DND-41 (cell line): ENCODE results near the gene OVCH1.

Experiments
- ATAC-seq: fragments of 200-7000 bp; cut with Tn5 transposase; 3 replicates; pipeline ENCODE4 v1.9.1; 2021; ENCODE audit warnings: low read depth; ENCODE audit not compliant: insufficient read depth
- DNase-seq: peaks from one replicate; pipeline ENCODE4 v3.0.0-alpha.2; 2020
- H2AFZ ChIP-seq: 2 replicates; pipeline ENCODE4 v1.6.0; 2012; ENCODE audit warnings: low read depth, low read length
- H3K27ac ChIP-seq: 2 replicates; pipeline ENCODE4 v1.5.1; 2012; ENCODE audit warnings: low read length, inconsistent platforms
- H3K27me3 ChIP-seq: fragments of 200-600 bp; sonication (generic); 2 replicates; pipeline ENCODE4 v1.6.0; 2012; ENCODE audit warnings: low read length, mild to moderate bottlenecking, inconsistent platforms; ENCODE audit not compliant: insufficient read depth, poor library complexity
- H3K36me3 ChIP-seq: 2 replicates; pipeline ENCODE4 v1.5.1; 2012; ENCODE audit warnings: low read length, inconsistent platforms; ENCODE audit not compliant: insufficient read depth
- H3K4me1 ChIP-seq: 2 replicates; pipeline ENCODE4 v1.5.1; 2012; ENCODE audit warnings: mild to moderate bottlenecking, low read length; ENCODE audit not compliant: insufficient read depth
- H3K4me2 ChIP-seq: 2 replicates; pipeline ENCODE4 v1.6.0; 2012; ENCODE audit warnings: mild to moderate bottlenecking, moderate library complexity, low read length, inconsistent platforms; ENCODE audit not compliant: insufficient read depth
- H3K4me3 ChIP-seq, 2 experiments: fragments of 200-600 bp in 1 of 2; shearing (Covaris generic) in 1 of 2; 2 replicates each; pipeline ENCODE4 v1.5.1; 2012 to 2016; ENCODE audit warnings: inconsistent platforms in 2 of 2, low read length in 2 of 2, mild to moderate bottlenecking in 2 of 2, low read depth in 1 of 2, moderate library complexity in 1 of 2
- H3K79me2 ChIP-seq: 2 replicates; pipeline ENCODE4 v1.6.0; 2012; ENCODE audit warnings: low read length, inconsistent platforms; ENCODE audit not compliant: insufficient read depth
- H3K9ac ChIP-seq: 2 replicates; pipeline ENCODE4 v1.6.0; 2012; ENCODE audit warnings: low read depth, mild to moderate bottlenecking, inconsistent platforms, low read length, moderate library complexity
- H3K9me3 ChIP-seq: 2 replicates; pipeline ENCODE4 v1.5.1; 2012; ENCODE audit warnings: low read length, moderate library complexity, mild to moderate bottlenecking, inconsistent platforms; ENCODE audit not compliant: insufficient read depth, severe bottlenecking
- H4K20me1 ChIP-seq: 2 replicates; pipeline ENCODE4 v1.6.0; 2012; ENCODE audit warnings: low read length; ENCODE audit not compliant: insufficient read depth
- CTCF ChIP-seq: IDR thresholded peaks from 2 replicates; pipeline ENCODE4 v1.5.1; 2012; ENCODE audit warnings: borderline replicate concordance, low read length, moderate library complexity, mild to moderate bottlenecking; ENCODE audit not compliant: poor library complexity, severe bottlenecking; ENCODE audit errors: extremely low read depth
- EZH2 ChIP-seq: IDR thresholded peaks from 3 replicates; pipeline ENCODE4 v1.6.1; 2012; ENCODE audit warnings: borderline replicate concordance, low read depth, mild to moderate bottlenecking, moderate library complexity, low read length, inconsistent platforms; ENCODE audit not compliant: severe bottlenecking

Gene OVCH1

GRCh38 chr12:29503283-29503682 is 5.8 kb upstream of the OVCH1 start:
- Histone ChIP-seq H3K4me2 (no peak overlapping the region), H3K4me1 (no peaks in the 10 kb centered on the region), H3K9ac (no peak overlapping the region), H3K4me3 (no peak overlapping the region), H4K20me1 (no peaks in the 10 kb centered on the region), H3K9me3 (no peaks in the 10 kb centered on the region), H2AFZ (no peak overlapping the region), H3K79me2 (no peaks in the 10 kb centered on the region), H3K27me3 (peaks cover 9% of the 10 kb centered on the region), H3K36me3 (no peaks in the 10 kb centered on the region), H3K27ac (no peak overlapping the region)
- no peak for TF ChIP-seq EZH2
- no peak for DNase-seq
- no peak for ATAC-seq

GRCh38 chr12:29499235-29499634 is 1.7 kb upstream of the OVCH1 start:
- H2AFZ ChIP-seq = no peak overlapping the region
- no peak for TF ChIP-seq EZH2
- no peak for ATAC-seq

GRCh38 chr12:29492891-29493290 is 4.6 kb downstream of the OVCH1 start:
- no peak overlapping the region for H3K4me3 ChIP-seq
- no peaks in the 10 kb centered on the region for H3K9me3 ChIP-seq
- H3K79me2 ChIP-seq = no peaks in the 10 kb centered on the region

More at GRCh38 chr12:29499235-29499634, 1.7 kb upstream of the OVCH1 start:
- Histone ChIP-seq H3K9ac (no peak overlapping the region), H3K4me1 (no peaks in the 10 kb centered on the region), H3K4me3 (no peak overlapping the region), H3K4me2 (no peak overlapping the region), H4K20me1 (no peaks in the 10 kb centered on the region), H3K36me3 (no peaks in the 10 kb centered on the region), H3K79me2 (no peaks in the 10 kb centered on the region), H3K9me3 (no peaks in the 10 kb centered on the region), H3K27me3 (peaks cover 3% of the 10 kb centered on the region), H3K27ac (no peak overlapping the region)
- DNase-seq = no peak

GRCh38 chr12:29486972-29487371 is 10.5 kb downstream of the OVCH1 start:
- Histone ChIP-seq H3K27ac (no peak overlapping the region), H3K9ac (no peak overlapping the region), H3K79me2 (no peaks in the 10 kb centered on the region), H4K20me1 (no peaks in the 10 kb centered on the region), H3K4me1 (no peaks in the 10 kb centered on the region), H2AFZ (no peak overlapping the region), H3K36me3 (no peaks in the 10 kb centered on the region), H3K4me2 (no peak overlapping the region), H3K27me3 (no peaks in the 10 kb centered on the region), H3K4me3 (no peak overlapping the region), H3K9me3 (no peaks in the 10 kb centered on the region)
- TF ChIP-seq CTCF (no peak), EZH2 (no peak)
- DNase-seq (no peak), ATAC-seq (no peak)

More at GRCh38 chr12:29492891-29493290, 4.6 kb downstream of the OVCH1 start:
- Histone ChIP-seq H3K27ac (no peak overlapping the region), H3K27me3 (peaks cover 3% of the 10 kb centered on the region), H2AFZ (no peak overlapping the region), H3K4me1 (no peaks in the 10 kb centered on the region), H3K36me3 (no peaks in the 10 kb centered on the region), H4K20me1 (no peaks in the 10 kb centered on the region), H3K4me2 (no peak overlapping the region), H3K9ac (no peak overlapping the region)
- DNase-seq = no peak
- TF ChIP-seq EZH2 (no peak), CTCF (no peak)
- no peak for ATAC-seq
